ENCODE data around the gene EEA1.

DNA sequence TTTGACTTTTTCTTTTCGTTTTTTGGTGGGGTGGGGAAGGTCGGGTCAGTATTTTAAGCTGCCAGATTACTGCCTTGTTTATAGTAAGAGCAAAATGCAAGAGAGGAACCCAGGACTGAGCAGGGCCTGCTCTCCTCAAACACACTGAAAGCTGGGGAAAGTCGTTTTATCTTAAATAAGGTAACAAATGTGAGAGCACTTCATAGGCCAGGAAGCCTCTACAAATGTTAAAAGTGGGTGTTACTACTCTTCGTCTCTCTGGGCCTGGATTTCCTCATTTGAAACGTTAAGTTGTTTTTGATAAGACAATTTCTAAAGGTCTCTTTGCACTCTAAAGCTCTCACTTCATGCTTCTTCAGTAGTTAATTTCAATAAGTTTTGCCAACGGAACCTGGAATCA, 192.5 kb downstream of the EEA1 start:
- TF ChIP-seq, protein P1, sequence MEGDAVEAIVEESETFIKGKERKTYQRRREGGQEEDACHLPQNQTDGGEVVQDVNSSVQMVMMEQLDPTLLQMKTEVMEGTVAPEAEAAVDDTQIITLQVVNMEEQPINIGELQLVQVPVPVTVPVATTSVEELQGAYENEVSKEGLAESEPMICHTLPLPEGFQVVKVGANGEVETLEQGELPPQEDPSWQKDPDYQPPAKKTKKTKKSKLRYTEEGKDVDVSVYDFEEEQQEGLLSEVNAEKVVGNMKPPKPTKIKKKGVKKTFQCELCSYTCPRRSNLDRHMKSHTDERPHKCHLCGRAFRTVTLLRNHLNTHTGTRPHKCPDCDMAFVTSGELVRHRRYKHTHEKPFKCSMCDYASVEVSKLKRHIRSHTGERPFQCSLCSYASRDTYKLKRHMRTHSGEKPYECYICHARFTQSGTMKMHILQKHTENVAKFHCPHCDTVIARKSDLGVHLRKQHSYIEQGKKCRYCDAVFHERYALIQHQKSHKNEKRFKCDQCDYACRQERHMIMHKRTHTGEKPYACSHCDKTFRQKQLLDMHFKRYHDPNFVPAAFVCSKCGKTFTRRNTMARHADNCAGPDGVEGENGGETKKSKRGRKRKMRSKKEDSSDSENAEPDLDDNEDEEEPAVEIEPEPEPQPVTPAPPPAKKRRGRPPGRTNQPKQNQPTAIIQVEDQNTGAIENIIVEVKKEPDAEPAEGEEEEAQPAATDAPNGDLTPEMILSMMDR (IDR thresholded peaks at IDR 0.05) = no peak
- TF ChIP-seq POLR2A (IDR thresholded peaks at IDR 0.05) = no peak
